Measurements from ENCODE around the gene TTC33. TPM values are rescaled to one million over a fixed set of nuclear protein-coding genes. Genes with fewer than 3 reads are reported as not detected.
"Not testable (repeated sequence)": the region's sequence is repeated elsewhere in the genome, so short reads cannot be mapped to it uniquely, and the experiment has no call there.

Gene TTC33
- total RNA-seq, 1 donor from 2014 or later, result 7.6 TPM

DNA sequence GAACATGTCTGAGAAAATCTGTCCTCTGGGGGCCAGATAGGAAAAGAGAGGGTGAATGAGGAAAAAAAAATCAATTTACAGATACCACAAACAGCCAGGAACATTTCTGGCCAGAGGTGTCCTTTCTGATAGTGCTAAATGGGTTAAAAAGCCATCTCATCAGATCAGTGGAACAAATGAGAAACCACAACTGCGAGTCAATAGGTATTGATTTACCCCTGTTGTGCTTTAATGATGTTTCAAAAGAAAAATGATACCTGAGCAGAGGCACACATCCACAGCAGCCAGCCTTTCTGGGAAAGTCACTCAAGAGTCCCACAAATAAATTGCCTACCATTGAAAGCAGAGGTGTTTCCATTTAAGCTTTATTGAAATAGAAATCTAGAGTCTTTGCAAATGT lies 155.4 kb downstream of the TTC33 start:
- DNase-seq (ENCODE audit: low read depth), result no peak
- no peak overlapping the region for H3K4me3 ChIP-seq (ENCODE audit: low read depth, low read length)
- TF ChIP-seq, protein P1, sequence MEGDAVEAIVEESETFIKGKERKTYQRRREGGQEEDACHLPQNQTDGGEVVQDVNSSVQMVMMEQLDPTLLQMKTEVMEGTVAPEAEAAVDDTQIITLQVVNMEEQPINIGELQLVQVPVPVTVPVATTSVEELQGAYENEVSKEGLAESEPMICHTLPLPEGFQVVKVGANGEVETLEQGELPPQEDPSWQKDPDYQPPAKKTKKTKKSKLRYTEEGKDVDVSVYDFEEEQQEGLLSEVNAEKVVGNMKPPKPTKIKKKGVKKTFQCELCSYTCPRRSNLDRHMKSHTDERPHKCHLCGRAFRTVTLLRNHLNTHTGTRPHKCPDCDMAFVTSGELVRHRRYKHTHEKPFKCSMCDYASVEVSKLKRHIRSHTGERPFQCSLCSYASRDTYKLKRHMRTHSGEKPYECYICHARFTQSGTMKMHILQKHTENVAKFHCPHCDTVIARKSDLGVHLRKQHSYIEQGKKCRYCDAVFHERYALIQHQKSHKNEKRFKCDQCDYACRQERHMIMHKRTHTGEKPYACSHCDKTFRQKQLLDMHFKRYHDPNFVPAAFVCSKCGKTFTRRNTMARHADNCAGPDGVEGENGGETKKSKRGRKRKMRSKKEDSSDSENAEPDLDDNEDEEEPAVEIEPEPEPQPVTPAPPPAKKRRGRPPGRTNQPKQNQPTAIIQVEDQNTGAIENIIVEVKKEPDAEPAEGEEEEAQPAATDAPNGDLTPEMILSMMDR (conservative IDR thresholded peaks at IDR 0.05; ENCODE audit: low read depth, low read length), result no peak

DNA sequence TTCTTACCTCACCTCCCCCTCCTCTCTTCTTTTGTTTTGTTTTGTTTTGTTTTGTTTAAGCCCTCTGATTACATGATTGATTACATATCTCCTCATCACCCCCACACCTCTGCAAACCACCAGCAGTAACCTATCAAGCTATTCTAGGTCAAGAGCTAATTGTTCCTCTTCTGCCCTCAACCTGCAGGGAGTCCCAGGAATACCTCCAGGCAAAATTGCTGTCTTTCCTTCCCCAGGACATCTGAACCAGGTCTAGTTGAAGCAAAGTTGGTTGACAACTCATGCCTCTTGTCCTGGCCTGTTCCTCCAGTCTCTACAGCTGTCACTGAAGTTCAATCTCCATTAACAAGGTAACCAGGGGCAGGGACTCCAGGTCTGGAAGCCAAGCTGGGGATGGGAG lies 156.1 kb downstream of the TTC33 start:
- TF ChIP-seq, protein P1 (conservative IDR thresholded peaks at IDR 0.05; ENCODE audit: low read depth, low read length), result no peak
- no peak overlapping the region for H3K4me3 ChIP-seq (ENCODE audit: low read depth, low read length)
- DNase-seq (ENCODE audit: low read depth), result no peak

DNA sequence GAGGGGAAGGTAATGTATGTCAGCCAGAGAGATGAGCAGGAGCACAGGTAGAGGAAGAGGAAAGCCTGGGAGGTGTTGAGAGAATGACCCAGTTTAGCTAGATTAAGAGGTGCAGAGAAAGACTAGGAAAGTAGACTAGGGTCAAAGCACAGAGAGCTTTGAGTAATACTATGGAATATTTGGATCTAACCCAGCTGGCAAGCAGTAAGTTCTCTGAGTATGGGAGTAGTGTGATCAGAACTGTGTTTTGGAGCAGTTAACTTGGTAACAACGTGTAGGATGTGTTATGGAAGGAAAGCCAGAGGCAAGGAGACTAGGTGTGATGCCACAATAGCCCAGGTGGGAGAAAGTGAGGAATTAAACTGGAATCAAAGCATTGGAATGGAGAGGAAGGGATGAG lies 160.9 kb downstream of the TTC33 start:
- no peak for DNase-seq (ENCODE audit: low read depth)
- TF ChIP-seq, protein P1 (conservative IDR thresholded peaks at IDR 0.05; ENCODE audit: low read depth, low read length), result no peak

DNA sequence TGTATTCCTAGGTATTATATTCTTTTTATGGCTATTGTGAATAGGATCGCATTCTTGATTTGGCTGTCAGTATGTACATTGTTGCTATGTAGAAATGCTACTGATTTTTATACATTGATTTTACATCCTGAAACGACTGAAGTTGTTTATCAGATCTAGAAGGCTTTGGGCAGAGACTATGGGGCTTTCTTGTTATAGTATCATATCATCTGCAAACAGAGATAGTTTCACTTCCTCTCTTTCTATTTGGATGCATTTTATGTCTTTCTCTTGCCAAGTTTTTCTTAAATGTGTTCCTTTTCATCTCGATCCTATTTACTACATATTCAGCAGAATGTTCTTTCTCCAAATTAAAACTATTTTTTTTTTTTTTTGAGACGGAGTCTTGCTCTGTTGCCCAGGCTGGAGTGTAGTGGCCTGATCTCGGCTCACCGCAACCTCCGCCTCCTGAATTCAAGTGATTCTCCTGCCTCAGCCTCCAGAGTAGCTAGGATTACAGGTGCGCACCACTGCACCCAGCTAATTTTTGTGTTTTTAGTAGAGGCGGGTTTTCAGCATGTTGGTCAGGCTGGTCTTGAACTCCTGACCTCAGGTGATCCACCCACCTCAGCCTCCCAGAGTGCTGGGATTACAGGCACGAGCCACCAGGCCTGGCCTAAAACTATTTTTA lies 163.9 kb downstream of the TTC33 start:
- H3K4me3 ChIP-seq (ENCODE audit: low read depth, low read length); DNase-seq (ENCODE audit: low read depth): not testable (repeated sequence)

More for the DNA sequence above, 160.9 kb downstream of the TTC33 start:
- no peak overlapping the region for H3K4me3 ChIP-seq (ENCODE audit: low read depth, low read length)

DNA sequence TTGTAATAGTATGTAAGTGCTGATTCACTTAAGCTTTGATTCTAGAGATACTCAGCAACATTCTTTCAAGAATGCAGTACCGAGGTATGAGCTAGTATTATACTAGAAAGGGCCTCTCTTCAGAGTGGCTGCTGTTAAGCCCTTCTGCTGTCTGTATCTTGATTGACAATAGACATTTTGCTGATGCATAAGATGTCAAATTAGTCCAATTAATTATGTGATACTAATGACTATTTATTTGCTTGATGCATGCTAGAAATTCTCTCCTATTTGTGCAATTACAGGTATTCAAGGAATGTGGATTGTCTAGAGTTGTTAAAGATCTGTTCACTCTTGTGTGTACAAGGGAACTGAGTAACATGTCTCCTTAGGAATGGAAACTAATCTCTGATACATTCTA lies 168.4 kb downstream of the TTC33 start:
- H3K4me3 ChIP-seq (ENCODE audit: low read depth, low read length), result no peak overlapping the region
- DNase-seq (ENCODE audit: low read depth), result no peak
- TF ChIP-seq, protein P1 (conservative IDR thresholded peaks at IDR 0.05; ENCODE audit: low read depth, low read length), result no peak

DNA sequence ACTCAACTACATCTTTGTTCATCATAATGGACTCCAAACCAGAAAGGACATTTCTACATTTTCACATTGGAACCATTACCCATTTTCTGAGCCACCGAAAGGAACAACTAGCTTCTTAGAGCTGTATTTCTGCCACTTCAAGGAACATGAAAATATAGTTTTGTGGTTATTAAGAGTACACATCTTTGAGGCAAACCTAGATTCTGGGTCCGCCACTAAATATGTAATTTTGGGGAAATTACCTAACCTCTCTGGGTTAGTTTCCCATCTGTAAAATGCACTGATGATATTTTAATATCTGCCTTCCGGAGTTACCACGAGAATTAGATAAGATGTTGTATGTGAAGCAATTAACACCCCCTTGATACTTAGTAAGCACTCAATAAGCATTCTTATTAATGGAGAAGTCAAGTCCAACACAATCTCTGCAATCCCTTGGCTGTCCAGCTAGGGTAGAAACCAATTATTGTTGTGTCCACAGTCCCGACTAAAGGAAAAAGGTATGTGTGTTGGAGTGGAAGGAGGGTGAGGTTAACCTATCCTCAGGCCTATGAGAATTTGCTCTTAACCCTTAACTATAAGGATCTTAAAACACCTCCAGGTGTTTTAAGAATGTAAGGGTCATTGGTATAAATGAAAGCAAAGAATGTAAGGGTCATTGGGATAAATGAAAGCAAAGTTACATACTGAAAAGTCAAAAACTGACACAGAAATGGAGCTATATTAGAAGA lies 170.1 kb downstream of the TTC33 start:
- TF ChIP-seq, protein P1 (conservative IDR thresholded peaks at IDR 0.05; ENCODE audit: low read depth, low read length), result no peak
- no peak overlapping the region for H3K4me3 ChIP-seq (ENCODE audit: low read depth, low read length)
- DNase-seq (ENCODE audit: low read depth), result no peak

DNA sequence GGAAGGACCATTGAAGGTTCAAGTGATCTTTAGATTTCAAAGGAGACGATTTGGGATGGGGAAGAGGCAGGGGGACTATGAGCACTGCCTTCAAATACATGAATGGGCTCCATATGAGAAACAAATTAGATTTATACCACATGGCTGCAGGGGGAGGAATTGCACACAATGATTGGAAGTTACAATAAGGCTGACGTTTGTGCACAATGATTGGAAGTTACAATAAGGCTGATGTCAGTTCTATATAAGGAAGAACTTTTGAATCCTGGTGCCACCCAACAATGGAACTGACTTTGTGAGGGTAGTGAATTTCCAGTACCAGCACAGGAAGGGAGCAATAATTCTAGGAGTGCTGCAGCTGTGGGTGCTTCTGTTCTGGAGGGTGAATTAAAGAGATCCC lies 171.7 kb downstream of the TTC33 start:
- no peak overlapping the region for H3K4me3 ChIP-seq (ENCODE audit: low read depth, low read length)
- TF ChIP-seq, protein P1 (conservative IDR thresholded peaks at IDR 0.05; ENCODE audit: low read depth, low read length), result no peak
- no peak for DNase-seq (ENCODE audit: low read depth)
